ENCODE results near the gene LDLRAD3.

DNA sequence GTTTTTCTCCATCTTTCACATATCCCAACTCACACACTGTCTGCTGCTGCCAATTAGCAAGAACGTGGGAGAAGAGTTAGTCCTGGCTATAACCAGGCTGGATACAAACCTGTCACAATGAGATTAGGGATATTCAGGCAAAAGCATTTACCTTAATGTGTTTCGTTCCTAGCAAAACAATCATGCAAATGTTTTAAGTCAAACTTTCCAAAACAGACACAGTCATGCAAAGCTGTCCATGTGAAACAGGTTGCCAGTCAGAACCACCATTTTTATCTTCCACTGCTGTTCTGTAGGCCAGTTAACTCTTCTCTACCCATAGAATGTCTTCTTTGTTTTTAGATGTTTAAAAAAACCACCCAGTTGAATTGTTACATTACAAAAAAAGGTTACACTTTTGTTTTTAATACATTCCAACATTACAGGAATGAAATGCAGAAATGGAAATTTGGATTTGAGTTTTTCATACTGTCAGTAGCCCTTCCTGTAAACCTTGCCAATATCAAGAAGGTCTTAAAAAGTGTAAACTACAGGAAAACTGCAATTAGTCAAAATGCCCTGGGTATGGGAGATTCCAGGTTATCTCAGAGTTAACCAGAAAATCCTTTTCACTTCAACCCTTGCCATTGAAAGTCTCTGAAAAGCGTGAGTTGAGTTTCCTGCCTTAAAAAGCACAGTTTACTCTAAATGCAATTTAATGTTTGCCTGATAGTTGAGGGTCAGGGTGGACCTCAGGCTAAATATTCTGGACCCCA is 34.2 kb upstream of the LDLRAD3 start:
- TF ChIP-seq, protein P1, sequence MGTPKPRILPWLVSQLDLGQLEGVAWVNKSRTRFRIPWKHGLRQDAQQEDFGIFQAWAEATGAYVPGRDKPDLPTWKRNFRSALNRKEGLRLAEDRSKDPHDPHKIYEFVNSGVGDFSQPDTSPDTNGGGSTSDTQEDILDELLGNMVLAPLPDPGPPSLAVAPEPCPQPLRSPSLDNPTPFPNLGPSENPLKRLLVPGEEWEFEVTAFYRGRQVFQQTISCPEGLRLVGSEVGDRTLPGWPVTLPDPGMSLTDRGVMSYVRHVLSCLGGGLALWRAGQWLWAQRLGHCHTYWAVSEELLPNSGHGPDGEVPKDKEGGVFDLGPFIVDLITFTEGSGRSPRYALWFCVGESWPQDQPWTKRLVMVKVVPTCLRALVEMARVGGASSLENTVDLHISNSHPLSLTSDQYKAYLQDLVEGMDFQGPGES (IDR thresholded peaks at IDR 0.05; ENCODE audit: low read depth, low read length), result no peak
- TF ChIP-seq TAF1 (IDR thresholded peaks at IDR 0.05; ENCODE audit: borderline replicate concordance, low read depth, low read length) (no peak), RXRA (IDR thresholded peaks at IDR 0.05; ENCODE audit: borderline replicate concordance, low read depth) (no peak)

Measured in SK-N-SH (cell line).